SK-N-DZ (cell line): ENCODE results near the gene FNBP1L.

Source experiments
- DNase-seq: peaks from one replicate; pipeline ENCODE4 v3.0.0-alpha.2; 2015; ENCODE audit warnings: low spot score

FNBP1L gene

GRCh38 chr1:93569489-93569888, 121.6 kb downstream of the FNBP1L start:
- DNase-seq: no peak

- no peak for DNase-seq
Observed at GRCh38 chr1:93571623-93572310, 123.8 kb downstream of the FNBP1L start.

- no peak for DNase-seq
Observed at GRCh38 chr1:93573940-93574469, 126.1 kb downstream of the FNBP1L start.

GRCh38 chr1:93574511-93574910, 126.6 kb downstream of the FNBP1L start:
- no peak for DNase-seq

- DNase-seq: no peak
Observed at GRCh38 chr1:93574991-93575390, 127.1 kb downstream of the FNBP1L start.

GRCh38 chr1:93575621-93576284, 127.8 kb downstream of the FNBP1L start:
- DNase-seq: peak; percentile 37

GRCh38 chr1:93576346-93576745, 128.4 kb downstream of the FNBP1L start:
- peak; percentile 47 for DNase-seq

- DNase-seq: no peak
Observed at GRCh38 chr1:93576746-93577145, 128.8 kb downstream of the FNBP1L start.

- DNase-seq: no peak
Observed at GRCh38 chr1:93577536-93578432, 129.9 kb downstream of the FNBP1L start.

GRCh38 chr1:93578433-93578830, 130.5 kb downstream of the FNBP1L start:
- DNase-seq: no peak

- DNase-seq: no peak
Observed at GRCh38 chr1:93578911-93579825, 131.2 kb downstream of the FNBP1L start.

- no peak for DNase-seq
Observed at GRCh38 chr1:93579891-93580290, 132.0 kb downstream of the FNBP1L start.

GRCh38 chr1:93581917-93582850, 134.3 kb downstream of the FNBP1L start:
- no peak for DNase-seq

GRCh38 chr1:93584261-93585003, 136.5 kb downstream of the FNBP1L start:
- no peak for DNase-seq

- DNase-seq: no peak
Observed at GRCh38 chr1:93585059-93585966, 137.4 kb downstream of the FNBP1L start.

- DNase-seq: no peak
Observed at GRCh38 chr1:93587354-93587753, 139.4 kb downstream of the FNBP1L start.

GRCh38 chr1:93588206-93588605, 140.3 kb downstream of the FNBP1L start:
- no peak for DNase-seq

- DNase-seq: no peak
Observed at GRCh38 chr1:93588955-93589354, 141.0 kb downstream of the FNBP1L start.
